ENCODE data around the gene MTERF4.

GRCh38 chr2:241134711-241135110 lies 32.6 kb upstream of the MTERF4 start:
- TF ChIP-seq POLR2A (IDR thresholded peaks at IDR 0.05; ENCODE audit: low read length) (no peak), GATA1 (IDR thresholded peaks at IDR 0.05; ENCODE audit: low read depth, low read length) (no peak)

Measured in erythroblast (primary cell).